Measurements from ENCODE around the gene TFAP2B. TPM values are rescaled to one million over a fixed set of nuclear protein-coding genes. Genes with fewer than 3 reads are reported as not detected.

TFAP2B gene
- total RNA-seq, 1 donor from 2014 or later, result not detected

DNA sequence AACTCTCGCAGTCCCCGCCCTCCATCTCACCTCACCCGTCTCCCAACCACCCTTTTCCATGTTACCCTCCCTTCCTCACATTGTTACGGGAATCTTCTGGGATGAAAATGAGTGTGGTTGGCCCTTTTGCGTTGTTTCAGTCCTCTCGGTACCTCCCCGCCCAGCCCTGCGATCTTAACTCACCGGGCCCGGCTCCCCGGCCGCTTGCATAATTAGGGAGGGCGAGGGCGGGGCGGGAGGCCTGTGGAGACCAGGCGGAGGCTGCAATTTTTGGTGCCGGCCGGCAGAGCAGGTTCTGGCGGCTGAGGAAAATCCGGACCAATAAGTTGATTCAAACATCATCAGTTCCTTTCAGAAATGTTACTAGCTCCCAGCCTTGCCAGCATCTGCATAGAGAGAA, 25.2 kb downstream of the TFAP2B start:
- intact Hi-C loops (cut with DNase I), result no loop called here
- Histone ChIP-seq H3K4me3 (no peak overlapping the region), H3K27me3 (ENCODE audit: low read depth) (peaks cover 94% of the 10 kb centered on the region), H3K4me1 (no peaks in the 10 kb centered on the region), H3K27ac (no peak overlapping the region), H3K9me3 (no peaks in the 10 kb centered on the region), H3K36me3 (no peaks in the 10 kb centered on the region)
- TF ChIP-seq, protein P1, sequence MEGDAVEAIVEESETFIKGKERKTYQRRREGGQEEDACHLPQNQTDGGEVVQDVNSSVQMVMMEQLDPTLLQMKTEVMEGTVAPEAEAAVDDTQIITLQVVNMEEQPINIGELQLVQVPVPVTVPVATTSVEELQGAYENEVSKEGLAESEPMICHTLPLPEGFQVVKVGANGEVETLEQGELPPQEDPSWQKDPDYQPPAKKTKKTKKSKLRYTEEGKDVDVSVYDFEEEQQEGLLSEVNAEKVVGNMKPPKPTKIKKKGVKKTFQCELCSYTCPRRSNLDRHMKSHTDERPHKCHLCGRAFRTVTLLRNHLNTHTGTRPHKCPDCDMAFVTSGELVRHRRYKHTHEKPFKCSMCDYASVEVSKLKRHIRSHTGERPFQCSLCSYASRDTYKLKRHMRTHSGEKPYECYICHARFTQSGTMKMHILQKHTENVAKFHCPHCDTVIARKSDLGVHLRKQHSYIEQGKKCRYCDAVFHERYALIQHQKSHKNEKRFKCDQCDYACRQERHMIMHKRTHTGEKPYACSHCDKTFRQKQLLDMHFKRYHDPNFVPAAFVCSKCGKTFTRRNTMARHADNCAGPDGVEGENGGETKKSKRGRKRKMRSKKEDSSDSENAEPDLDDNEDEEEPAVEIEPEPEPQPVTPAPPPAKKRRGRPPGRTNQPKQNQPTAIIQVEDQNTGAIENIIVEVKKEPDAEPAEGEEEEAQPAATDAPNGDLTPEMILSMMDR (IDR thresholded peaks at IDR 0.05), result no peak
- ATAC-seq, result peak in 1 of 2 donors; percentile 45
- DNase-seq, result peak; percentile 50

DNA sequence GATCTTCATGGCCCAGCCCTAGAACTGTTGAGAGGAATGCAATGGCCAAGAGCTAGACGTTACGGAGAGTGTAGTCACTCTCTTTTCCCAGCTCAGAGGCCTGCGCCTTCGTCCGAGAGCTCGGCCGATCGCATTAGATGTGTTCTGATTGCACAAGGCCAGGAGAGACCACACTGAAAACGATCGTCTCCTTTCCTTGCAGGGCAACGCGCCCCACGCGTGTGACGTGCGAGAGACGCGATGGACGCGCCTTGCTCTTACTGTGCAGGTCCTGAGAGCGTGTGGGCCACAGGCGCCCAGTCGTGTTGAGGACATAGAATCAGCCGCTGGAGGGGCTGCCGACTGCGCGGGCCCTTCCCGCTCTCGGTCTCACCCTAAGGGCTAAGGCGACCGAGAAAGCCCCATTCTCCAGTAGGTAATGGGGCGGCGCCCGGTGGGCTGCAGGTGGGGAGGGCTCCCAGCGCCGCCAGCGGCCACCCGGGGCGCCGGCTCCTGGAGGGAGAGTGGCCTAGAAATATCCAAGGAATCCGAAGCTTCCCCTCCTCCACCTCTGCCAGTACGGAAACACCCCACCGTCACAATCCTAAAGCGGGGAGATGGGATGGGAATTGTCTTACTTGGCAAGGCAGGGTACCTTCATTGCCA, 26.9 kb downstream of the TFAP2B start:
- H3K27me3 ChIP-seq (ENCODE audit: low read depth), result peaks cover 100% of the 10 kb centered on the region
- ATAC-seq (no peak), DNase-seq (no peak)
- peaks cover 4% of the 10 kb centered on the region for H3K4me1 ChIP-seq
- H3K9me3 ChIP-seq, result no peaks in the 10 kb centered on the region
- H3K4me3 ChIP-seq, result no peak overlapping the region
- H3K27ac ChIP-seq, result no peak overlapping the region
- no peaks in the 10 kb centered on the region for H3K36me3 ChIP-seq
- TF ChIP-seq, protein P1 (IDR thresholded peaks at IDR 0.05), result no peak
- intact Hi-C loops (cut with DNase I), result no loop called here

DNA sequence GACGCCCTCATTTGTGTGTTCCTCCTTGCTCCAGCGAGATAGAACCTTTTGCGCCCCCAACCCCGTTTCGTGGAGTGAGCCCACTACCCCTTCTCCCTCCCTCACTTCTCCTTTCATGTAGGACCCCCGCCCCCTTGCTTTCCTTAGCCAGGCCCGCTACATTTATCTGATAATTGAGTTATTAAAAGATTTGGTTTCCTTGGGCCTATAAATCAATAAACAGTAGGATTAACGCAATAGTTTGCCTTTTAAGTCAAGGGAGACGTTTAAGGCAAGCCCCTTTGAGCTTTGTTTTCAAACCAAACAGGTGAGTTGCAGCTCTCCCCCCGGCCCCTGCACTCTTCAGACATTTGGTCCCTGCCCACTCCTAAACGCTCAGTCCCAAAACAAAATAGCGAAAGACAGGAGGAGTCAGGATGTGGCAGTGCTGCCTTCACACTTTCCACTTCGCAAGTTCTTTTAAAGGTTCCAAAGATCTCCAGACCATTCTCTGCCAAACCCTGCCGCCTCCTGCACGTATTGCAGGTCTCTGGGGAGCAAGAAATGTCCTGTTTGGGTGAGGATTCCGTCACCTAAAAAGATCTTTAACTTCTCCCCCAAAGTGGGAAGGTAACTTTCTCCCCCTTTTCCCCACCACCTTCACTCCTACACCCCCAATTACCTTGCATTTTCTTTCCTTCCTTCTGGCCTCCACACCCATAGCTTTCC, 27.6 kb downstream of the TFAP2B start:
- ATAC-seq (no peak), DNase-seq (no peak)
- H3K36me3 ChIP-seq, result no peaks in the 10 kb centered on the region
- H3K27me3 ChIP-seq (ENCODE audit: low read depth), result peaks cover 100% of the 10 kb centered on the region
- TF ChIP-seq, protein P1 (IDR thresholded peaks at IDR 0.05), result no peak
- H3K4me3 ChIP-seq, result no peak overlapping the region
- intact Hi-C loops (cut with DNase I), result no loop called here
- H3K27ac ChIP-seq, result no peak overlapping the region
- H3K9me3 ChIP-seq, result no peaks in the 10 kb centered on the region
- peaks cover 6% of the 10 kb centered on the region for H3K4me1 ChIP-seq

- H3K9me3 ChIP-seq, result no peaks in the 10 kb centered on the region
- no peaks in the 10 kb centered on the region for H3K36me3 ChIP-seq
- no peak overlapping the region for H3K4me3 ChIP-seq
- DNase-seq (no peak), ATAC-seq (no peak)
- TF ChIP-seq, protein P1 (IDR thresholded peaks at IDR 0.05), result no peak
- H3K27ac ChIP-seq, result no peak overlapping the region
- intact Hi-C loops (cut with DNase I), result no loop called here
- peaks cover 6% of the 10 kb centered on the region for H3K4me1 ChIP-seq
- peaks cover 99% of the 10 kb centered on the region for H3K27me3 ChIP-seq (ENCODE audit: low read depth)
Observed at GRCh38 chr6:50846852-50847155, 28.1 kb downstream of the TFAP2B start.

DNA sequence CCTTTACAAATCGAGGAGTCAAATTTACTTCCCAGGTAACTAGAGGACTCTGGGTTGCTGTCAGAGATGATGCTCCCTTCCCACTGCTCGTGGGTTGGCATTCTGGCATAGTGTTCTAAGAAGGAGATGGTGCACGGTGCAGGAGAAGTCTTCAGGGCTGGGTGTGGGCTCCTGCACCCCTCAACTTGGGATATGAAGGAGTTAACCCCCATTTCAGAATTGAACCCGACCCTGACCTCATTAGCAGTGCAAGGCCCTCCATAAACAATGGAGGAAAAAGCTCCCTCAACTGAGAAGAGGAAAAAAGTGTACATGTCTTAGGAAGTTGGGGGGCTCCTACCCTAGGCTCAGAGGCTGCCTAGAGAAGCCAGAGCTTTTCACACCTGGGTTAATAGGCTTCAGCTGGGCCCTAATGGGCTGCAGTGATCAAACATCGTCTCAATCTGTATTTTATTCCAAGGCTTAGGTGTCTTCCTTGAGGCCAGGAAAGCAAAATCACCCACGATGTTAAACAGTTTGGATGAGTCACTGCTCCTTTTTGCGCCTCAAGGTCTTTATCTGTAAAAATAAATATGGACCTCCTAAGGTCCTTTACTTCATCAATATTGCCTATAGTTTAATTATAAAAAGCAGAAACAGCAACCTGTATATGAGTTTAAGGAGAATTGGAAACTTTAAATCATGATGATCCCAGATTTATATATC, 29.4 kb downstream of the TFAP2B start:
- no peak for DNase-seq
- H3K27me3 ChIP-seq (ENCODE audit: low read depth), result peaks cover 94% of the 10 kb centered on the region
- TF ChIP-seq, protein P1 (IDR thresholded peaks at IDR 0.05), result no peak
- ATAC-seq, result no peak
- no peak overlapping the region for H3K27ac ChIP-seq
- H3K4me1 ChIP-seq, result peaks cover 6% of the 10 kb centered on the region
- no peak overlapping the region for H3K4me3 ChIP-seq
- no peaks in the 10 kb centered on the region for H3K9me3 ChIP-seq
- intact Hi-C loops (cut with DNase I), result no loop called here
- no peaks in the 10 kb centered on the region for H3K36me3 ChIP-seq

All from lower lobe of right lung (tissue), 2 donors.